ENCODE results near the gene PHF8. TPM values are rescaled to one million over a fixed set of nuclear protein-coding genes. Genes with fewer than 3 reads are reported as not detected.

Gene PHF8
- polyA plus RNA-seq, 1 experiment, result 9.7 TPM

DNA sequence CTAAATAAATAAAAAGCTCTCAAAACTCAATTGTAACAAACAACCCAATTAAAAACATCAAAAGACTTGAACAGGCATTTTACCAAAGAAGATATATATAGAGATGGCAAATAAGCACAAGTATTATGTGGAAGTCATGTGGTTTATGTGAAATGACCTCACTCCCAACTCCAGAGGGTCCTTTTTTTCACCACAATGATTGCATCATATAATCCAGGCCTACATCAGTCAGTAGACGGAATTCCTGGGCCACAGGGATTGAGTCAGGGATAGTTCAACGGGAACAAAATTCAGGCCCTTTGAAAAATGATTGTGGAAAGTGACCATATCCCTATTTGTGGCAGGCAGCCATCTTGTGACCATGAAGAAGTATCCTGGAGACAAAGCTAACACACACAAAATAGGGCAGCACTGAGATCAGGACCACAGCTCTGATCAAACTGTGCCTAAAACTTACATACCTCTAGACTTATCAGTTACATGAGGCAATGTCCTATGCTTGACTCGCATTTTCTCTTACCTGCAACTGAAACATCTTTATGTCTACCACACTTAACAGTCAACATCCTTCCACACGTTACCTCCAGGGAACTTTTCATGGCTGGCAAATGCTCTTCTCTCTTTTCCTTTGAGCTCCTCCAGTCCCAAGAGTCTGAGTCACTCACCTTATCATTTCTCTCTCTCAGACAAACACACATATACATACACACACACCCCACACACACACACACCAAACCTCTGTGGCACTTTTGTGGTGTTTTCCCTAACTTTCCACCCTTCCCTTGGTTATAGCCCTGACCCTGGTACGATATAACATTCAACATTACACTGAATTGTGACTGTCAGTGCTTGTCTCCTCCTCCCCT is 113.5 kb downstream of the PHF8 start:
- no peak overlapping the region for H3K27ac ChIP-seq (ENCODE audit: low read depth, low read length)
- no peak overlapping the region for H3K4me3 ChIP-seq (ENCODE audit: low read depth, low read length)
- no peaks in the 10 kb centered on the region for H3K9me3 ChIP-seq (ENCODE audit: control insufficient read depth, insufficient read depth, low read length)
- POLR2A ChIA-PET, result no interaction called here
- no peaks in the 10 kb centered on the region for H3K27me3 ChIP-seq (ENCODE audit: control insufficient read depth, insufficient read depth, low read length)
- CTCF ChIA-PET, result no interaction called here
- TF ChIP-seq, protein P1, sequence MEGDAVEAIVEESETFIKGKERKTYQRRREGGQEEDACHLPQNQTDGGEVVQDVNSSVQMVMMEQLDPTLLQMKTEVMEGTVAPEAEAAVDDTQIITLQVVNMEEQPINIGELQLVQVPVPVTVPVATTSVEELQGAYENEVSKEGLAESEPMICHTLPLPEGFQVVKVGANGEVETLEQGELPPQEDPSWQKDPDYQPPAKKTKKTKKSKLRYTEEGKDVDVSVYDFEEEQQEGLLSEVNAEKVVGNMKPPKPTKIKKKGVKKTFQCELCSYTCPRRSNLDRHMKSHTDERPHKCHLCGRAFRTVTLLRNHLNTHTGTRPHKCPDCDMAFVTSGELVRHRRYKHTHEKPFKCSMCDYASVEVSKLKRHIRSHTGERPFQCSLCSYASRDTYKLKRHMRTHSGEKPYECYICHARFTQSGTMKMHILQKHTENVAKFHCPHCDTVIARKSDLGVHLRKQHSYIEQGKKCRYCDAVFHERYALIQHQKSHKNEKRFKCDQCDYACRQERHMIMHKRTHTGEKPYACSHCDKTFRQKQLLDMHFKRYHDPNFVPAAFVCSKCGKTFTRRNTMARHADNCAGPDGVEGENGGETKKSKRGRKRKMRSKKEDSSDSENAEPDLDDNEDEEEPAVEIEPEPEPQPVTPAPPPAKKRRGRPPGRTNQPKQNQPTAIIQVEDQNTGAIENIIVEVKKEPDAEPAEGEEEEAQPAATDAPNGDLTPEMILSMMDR (IDR thresholded peaks at IDR 0.05; ENCODE audit: low read depth, low read length), result no peak
- peak; percentile 1 for DNase-seq (ENCODE audit: low read depth, low spot score)

DNA sequence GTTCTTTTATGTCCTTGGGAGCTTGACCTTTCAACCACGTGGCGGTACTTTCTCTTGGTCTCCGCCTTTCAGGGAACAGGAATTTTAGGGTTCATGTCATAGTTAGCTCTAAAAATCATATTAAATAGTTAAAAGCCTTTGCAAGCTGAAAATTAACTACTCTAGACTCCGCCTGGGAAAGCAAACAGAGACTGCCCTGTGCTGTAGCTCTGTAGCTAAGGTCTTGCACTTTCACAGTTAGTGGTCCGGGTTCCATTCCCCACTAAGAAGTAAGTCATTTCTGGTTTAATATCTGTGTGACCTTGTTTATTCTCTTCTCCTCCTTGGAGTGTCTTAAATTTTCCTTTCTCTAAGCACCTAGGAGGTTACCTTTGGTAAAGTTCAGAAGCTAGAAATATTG is 118.2 kb downstream of the PHF8 start:
- CTCF ChIA-PET, result no interaction called here
- no peak overlapping the region for H3K27ac ChIP-seq (ENCODE audit: low read depth, low read length)
- H3K27me3 ChIP-seq (ENCODE audit: control insufficient read depth, insufficient read depth, low read length), result no peaks in the 10 kb centered on the region
- POLR2A ChIA-PET, result no interaction called here
- no peaks in the 10 kb centered on the region for H3K9me3 ChIP-seq (ENCODE audit: control insufficient read depth, insufficient read depth, low read length)
- TF ChIP-seq, protein P1 (IDR thresholded peaks at IDR 0.05; ENCODE audit: low read depth, low read length), result no peak
- no peak for DNase-seq (ENCODE audit: low read depth, low spot score)
- no peak overlapping the region for H3K4me3 ChIP-seq (ENCODE audit: low read depth, low read length)

DNA sequence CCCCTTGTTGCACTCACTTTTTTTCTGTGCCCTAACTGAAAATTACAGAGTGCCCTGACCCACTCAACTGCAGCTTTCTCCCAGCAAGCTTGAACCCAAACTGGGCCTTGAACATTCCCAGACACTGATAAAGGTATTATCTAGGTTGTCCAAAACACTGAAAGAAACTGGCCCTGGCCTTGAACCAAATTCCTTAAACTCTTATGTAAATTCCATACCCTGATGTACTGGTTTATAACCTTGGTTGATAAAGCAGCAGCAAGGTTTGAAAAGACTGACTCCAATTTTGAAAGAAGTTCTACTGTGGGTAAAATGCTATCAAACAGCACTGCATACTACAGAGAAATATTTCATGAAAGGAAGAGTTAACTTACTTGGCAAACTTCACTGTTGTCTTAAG is 125.6 kb downstream of the PHF8 start:
- ChIA-PET CTCF (interaction anchor here (0.7 kb wide), 1 partner anchor 1010 kb away, joined by 3 read pairs; no protein-coding TSS in a partner anchor), POLR2A (no interaction called here)
- H3K9me3 ChIP-seq (ENCODE audit: control insufficient read depth, insufficient read depth, low read length), result no peaks in the 10 kb centered on the region
- DNase-seq (ENCODE audit: low read depth, low spot score), result no peak
- H3K4me3 ChIP-seq (ENCODE audit: low read depth, low read length), result no peak overlapping the region
- TF ChIP-seq, protein P1 (IDR thresholded peaks at IDR 0.05; ENCODE audit: low read depth, low read length), result no peak
- no peak overlapping the region for H3K27ac ChIP-seq (ENCODE audit: low read depth, low read length)
- H3K27me3 ChIP-seq (ENCODE audit: control insufficient read depth, insufficient read depth, low read length), result no peaks in the 10 kb centered on the region

DNA sequence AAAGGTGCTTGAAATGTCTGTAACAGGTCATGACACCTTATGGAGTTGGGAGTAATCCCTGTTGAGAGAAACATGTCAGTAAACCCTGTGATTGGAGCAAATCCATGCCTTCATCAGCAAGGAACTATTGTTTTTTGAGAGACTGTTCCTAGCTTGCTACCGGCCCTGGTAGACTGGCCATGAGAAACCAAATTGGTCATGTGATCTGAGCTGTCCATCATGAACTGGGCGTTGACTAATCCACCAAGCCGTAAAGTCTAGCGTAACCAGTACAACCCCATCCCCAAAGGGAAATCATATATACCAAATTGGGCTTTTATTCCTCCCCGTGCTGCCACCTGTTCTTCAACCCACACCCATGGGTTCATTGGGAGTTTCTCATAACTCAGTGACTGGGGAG is 143.7 kb downstream of the PHF8 start:
- CTCF ChIA-PET, result no interaction called here
- POLR2A ChIA-PET, result no interaction called here
- no peak overlapping the region for H3K4me3 ChIP-seq (ENCODE audit: low read depth, low read length)
- TF ChIP-seq, protein P1 (IDR thresholded peaks at IDR 0.05; ENCODE audit: low read depth, low read length), result no peak
- no peak overlapping the region for H3K27ac ChIP-seq (ENCODE audit: low read depth, low read length)
- DNase-seq (ENCODE audit: low read depth, low spot score), result no peak
- no peaks in the 10 kb centered on the region for H3K27me3 ChIP-seq (ENCODE audit: control insufficient read depth, insufficient read depth, low read length)
- H3K9me3 ChIP-seq (ENCODE audit: control insufficient read depth, insufficient read depth, low read length), result no peaks in the 10 kb centered on the region

DNA sequence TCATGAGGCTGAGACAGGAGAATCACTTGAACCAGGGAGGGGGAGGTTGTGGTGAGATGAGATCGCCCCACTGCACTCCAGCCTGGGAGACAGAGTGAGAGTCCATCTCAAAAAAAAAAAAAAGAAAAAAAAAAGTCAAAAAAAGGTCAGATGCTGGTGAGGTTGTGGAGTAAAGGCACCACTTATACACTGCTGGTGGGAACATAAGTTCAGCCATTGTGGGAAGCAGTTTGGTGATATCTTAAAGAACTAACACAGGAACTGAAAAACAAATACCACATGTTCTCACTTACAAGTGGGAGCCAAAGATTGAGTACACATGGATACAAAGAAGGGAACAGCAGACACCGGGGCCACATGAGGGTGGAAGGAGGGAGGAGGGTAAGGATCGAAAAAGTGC is 149.0 kb downstream of the PHF8 start:
- no peaks in the 10 kb centered on the region for H3K27me3 ChIP-seq (ENCODE audit: control insufficient read depth, insufficient read depth, low read length)
- TF ChIP-seq, protein P1 (IDR thresholded peaks at IDR 0.05; ENCODE audit: low read depth, low read length), result no peak
- no peak overlapping the region for H3K4me3 ChIP-seq (ENCODE audit: low read depth, low read length)
- ChIA-PET POLR2A (no interaction called here), CTCF (no interaction called here)
- no peak for DNase-seq (ENCODE audit: low read depth, low spot score)
- H3K9me3 ChIP-seq (ENCODE audit: control insufficient read depth, insufficient read depth, low read length), result no peaks in the 10 kb centered on the region
- H3K27ac ChIP-seq (ENCODE audit: low read depth, low read length), result no peak overlapping the region
